GM12801 (cell line): ENCODE measurements around the gene GRK5.

Experiments used
- TF ChIP-seq, protein P1 (sequence below): IDR thresholded peaks from one replicate; pipeline ENCODE4 v1.5.1; 2011; ENCODE audit warnings: control low read depth; ENCODE audit not compliant: insufficient read length; ENCODE audit errors: extremely low read depth

The GRK5 gene

GRCh38 chr10:119209736-119210355, 2.5 kb downstream of the GRK5 start:
- TF ChIP-seq, protein P1, sequence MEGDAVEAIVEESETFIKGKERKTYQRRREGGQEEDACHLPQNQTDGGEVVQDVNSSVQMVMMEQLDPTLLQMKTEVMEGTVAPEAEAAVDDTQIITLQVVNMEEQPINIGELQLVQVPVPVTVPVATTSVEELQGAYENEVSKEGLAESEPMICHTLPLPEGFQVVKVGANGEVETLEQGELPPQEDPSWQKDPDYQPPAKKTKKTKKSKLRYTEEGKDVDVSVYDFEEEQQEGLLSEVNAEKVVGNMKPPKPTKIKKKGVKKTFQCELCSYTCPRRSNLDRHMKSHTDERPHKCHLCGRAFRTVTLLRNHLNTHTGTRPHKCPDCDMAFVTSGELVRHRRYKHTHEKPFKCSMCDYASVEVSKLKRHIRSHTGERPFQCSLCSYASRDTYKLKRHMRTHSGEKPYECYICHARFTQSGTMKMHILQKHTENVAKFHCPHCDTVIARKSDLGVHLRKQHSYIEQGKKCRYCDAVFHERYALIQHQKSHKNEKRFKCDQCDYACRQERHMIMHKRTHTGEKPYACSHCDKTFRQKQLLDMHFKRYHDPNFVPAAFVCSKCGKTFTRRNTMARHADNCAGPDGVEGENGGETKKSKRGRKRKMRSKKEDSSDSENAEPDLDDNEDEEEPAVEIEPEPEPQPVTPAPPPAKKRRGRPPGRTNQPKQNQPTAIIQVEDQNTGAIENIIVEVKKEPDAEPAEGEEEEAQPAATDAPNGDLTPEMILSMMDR, result no peak

DNA sequence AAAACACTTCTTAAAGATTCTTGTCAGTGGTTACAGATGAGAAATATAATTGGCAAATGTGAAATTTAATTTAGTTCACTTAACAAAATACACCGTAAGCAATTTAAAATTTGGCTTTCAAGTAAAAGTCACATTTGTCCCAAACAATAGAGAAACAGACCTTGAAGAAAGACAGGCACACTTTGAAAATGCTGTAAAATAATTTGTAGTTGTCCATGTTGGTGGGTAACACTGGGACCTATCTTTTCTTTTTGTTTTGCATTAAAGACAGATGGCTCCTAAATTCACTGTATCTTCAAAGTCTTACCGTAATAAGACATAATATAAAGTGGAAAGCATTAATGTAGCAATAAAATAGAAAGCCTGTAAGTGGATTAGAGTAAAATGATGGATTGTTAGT, 3.3 kb downstream of the GRK5 start:
- TF ChIP-seq, protein P1, result no peak

GRCh38 chr10:119211176-119211575, 3.8 kb downstream of the GRK5 start:
- TF ChIP-seq, protein P1, result no peak

GRCh38 chr10:119211625-119212441, 4.5 kb downstream of the GRK5 start:
- TF ChIP-seq, protein P1, result no peak

DNA sequence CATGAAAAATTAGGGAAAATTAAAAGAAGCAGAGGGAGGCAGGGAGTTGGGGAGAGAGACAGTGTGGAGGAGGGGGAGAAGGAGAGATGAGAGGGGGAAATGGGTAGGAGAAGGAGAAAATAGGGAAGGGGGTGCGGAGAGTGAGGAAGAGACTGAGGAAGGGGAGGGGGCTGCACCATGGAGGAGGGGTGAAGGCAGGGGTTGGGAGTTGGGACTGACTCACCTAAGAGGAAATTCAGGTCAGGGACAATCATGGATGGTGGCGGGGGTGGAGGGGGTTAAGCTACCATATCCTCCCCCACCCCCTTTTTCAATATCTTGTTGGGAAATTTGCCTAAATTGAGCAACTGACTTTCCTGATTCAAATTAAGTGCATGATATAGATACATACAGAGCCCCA, 8.0 kb downstream of the GRK5 start:
- TF ChIP-seq, protein P1, result no peak

DNA sequence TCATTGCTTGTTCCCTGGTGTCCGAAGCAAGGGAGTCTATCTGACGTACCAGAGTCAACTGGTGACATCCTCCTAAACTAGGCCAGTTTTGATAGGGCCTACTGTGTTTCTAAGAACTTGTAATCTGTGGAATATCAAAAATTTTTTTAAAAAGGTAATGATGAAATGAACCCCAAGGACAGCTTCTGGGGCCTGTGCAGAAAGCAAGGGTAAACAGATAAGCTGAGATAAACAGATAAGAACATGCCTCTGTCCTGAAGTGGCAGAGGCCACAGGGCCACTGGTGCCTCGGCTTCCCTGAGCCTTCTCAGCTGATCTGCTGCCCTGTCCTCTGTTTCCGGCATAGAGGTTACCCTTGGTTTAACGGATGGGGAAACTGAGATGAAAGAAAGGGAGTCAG, 8.8 kb downstream of the GRK5 start:
- TF ChIP-seq, protein P1, result no peak

DNA sequence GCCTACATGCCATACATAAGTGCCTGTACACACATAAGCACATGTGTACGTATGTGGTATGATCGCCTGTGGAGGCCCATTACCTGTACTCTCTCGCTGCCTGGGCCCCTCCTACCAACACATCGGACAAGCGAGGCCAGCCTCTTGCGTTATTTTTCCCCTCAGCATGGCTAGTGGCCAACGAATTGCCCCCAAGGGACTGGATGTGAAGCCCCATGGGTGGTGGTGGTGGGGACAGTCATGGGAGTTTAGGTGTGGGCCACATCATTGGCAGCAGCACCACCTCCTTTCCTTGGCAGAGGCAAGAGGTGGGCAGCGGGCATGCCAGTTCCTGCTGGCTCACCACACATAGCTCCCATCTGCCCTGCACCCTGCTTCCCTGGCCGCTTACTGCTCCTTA, 10.0 kb downstream of the GRK5 start:
- TF ChIP-seq, protein P1, result no peak
